ENCODE measurements around the gene ZFP69. TPM values are rescaled to one million over a fixed set of nuclear protein-coding genes. Genes with fewer than 3 reads are reported as not detected.

ZFP69 gene
- total and polyA plus RNA-seq, 2 of the 4 experiments (the other 2 are of a cell fraction): 1.2 to 1.6 TPM

DNA sequence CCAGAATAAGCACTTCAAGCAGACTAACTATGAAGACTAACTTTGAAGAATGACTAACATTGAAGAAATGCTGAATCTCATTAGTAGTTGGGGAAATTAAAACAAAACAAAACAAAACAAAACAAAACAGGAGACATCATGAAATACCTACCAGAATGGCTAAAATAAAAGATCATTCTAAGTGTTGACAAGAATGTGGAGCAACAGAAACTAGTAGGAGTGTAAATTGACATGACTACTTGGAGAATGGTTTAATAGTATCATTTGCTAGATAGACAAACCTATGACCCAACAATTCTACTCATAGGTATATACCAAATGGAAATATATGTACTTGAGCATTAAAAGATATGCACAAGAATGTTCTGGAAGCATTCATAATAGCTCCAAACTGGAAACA is 45.7 kb upstream of the ZFP69 start:
- POLR2A ChIA-PET (ENCODE audit: unreplicated experiment): no interaction called here
- TF ChIP-seq, protein P1, sequence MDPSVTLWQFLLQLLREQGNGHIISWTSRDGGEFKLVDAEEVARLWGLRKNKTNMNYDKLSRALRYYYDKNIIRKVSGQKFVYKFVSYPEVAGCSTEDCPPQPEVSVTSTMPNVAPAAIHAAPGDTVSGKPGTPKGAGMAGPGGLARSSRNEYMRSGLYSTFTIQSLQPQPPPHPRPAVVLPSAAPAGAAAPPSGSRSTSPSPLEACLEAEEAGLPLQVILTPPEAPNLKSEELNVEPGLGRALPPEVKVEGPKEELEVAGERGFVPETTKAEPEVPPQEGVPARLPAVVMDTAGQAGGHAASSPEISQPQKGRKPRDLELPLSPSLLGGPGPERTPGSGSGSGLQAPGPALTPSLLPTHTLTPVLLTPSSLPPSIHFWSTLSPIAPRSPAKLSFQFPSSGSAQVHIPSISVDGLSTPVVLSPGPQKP (IDR thresholded peaks at IDR 0.05; ENCODE audit: borderline replicate concordance, low read depth, low read length): no peak
- no peak for TF ChIP-seq RAD21 (IDR thresholded peaks at IDR 0.05; ENCODE audit: low read length)
- Histone ChIP-seq H3K4me1 (ENCODE audit: control insufficient read depth, insufficient read depth, low read length) (no peaks in the 10 kb centered on the region), H4K91ac (ENCODE audit: insufficient read depth, low read depth, low read length) (no peak overlapping the region), H3K23ac (ENCODE audit: low read depth, low read length) (no peak overlapping the region), H4K20me1 (ENCODE audit: insufficient read depth, low read length) (no peaks in the 10 kb centered on the region), H4K8ac (ENCODE audit: low read depth in 2 of 2, low read length in 2 of 2) (no peak overlapping the region), H3K4me2 (ENCODE audit: low read depth, low read length) (no peak overlapping the region), H2BK15ac (ENCODE audit: low read depth, low read length) (no peak overlapping the region), H2AFZ (replicated peaks; ENCODE audit: low read length, poor library complexity) (no peak overlapping the region), H4K5ac (ENCODE audit: low read depth, low read length) (no peak overlapping the region), H2AK9ac (replicated peaks; ENCODE audit: low read depth, low read length, poor library complexity) (no peak overlapping the region), H2BK5ac (ENCODE audit: low read depth, low read length, poor library complexity, severe bottlenecking) (no peak overlapping the region), H2BK20ac (ENCODE audit: low read depth, low read length) (no peak overlapping the region), H3K27me3 (ENCODE audit: control insufficient read depth, insufficient read depth, low read length) (no peaks in the 10 kb centered on the region), H3K56ac (ENCODE audit: extremely low read depth, insufficient read depth, low read length) (no peak overlapping the region), H2AK5ac (ENCODE audit: low read depth, low read length) (no peak overlapping the region), H3K4ac (ENCODE audit: low read depth, low read length) (no peak overlapping the region), H2BK120ac (ENCODE audit: low read depth, low read length) (no peak overlapping the region), H3K36me3 (ENCODE audit: control insufficient read depth, insufficient read depth, low read length) (no peaks in the 10 kb centered on the region), H3K27ac (ENCODE audit: insufficient read depth, low read length) (no peak overlapping the region), H3K79me1 (ENCODE audit: low read depth in 1 of 2, low read length in 2 of 2) (no peaks in the 10 kb centered on the region; a peak in 1 of 4 replicates), H3K4me3 (ENCODE audit: insufficient read depth, low read depth, low read length) (no peak overlapping the region), H3K14ac (replicated peaks; ENCODE audit: low read depth, low read length) (no peak overlapping the region), H3K9me3 (ENCODE audit: control insufficient read depth, insufficient read depth, low read length) (no peaks in the 10 kb centered on the region), H3K9me1 (ENCODE audit: insufficient read depth, low read length) (no peaks in the 10 kb centered on the region), H3K9ac (ENCODE audit: low read depth, low read length) (no peak overlapping the region), H3K18ac (ENCODE audit: low read depth, low read length) (no peak overlapping the region)
- in situ Hi-C loops (cut with MboI; ENCODE audit: low sequenced_read_pairs): no loop called here
- ATAC-seq (ENCODE audit: low read depth) (no peak), DNase-seq (no peak)
- CTCF ChIA-PET: no interaction called here
- intact Hi-C loops (cut with micrococcal nuclease): no loop called here
- dilution Hi-C loops (cut with HindIII; ENCODE audit: low sequenced_read_pairs, unreplicated experiment): no loop called here
- BruUV-seq (replicated peaks): no TSS peak
